HEK293 (cell line): Measurements from ENCODE around the gene OTOR.

Experiments used
- CTCF ChIA-PET: fragments of 350-600 bp; formaldehyde crosslinking; extraction: SDS; loops from one replicate; lab custom pipeline; 2021; ENCODE audit warnings: antibody characterized with exemption; lab: Yijun Ruan, JAX
- POLR2A ChIA-PET: fragments of 300-600 bp; formaldehyde crosslinking; extraction: SDS; loops from one replicate; lab custom pipeline; 2020; ENCODE audit warnings: antibody characterized with exemption, inconsistent platforms; lab: Yijun Ruan, JAX
- H3K27ac ChIP-seq: fragments of 200-500 bp; sonication (Bioruptor generic); 2 replicates; pipeline ENCODE4 v1.5.1; 2014; ENCODE audit warnings: low read depth, low read length, control low read depth, inconsistent platforms; ENCODE audit errors: extremely low read depth
- H3K36me3 ChIP-seq, 2 experiments: fragments of 200-500 bp in 1 of 2; sonication (Bioruptor generic) in 1 of 2; 1 replicate in 1 of 2; 2 replicates in 1 of 2; pipeline ENCODE4 v1.5.1; 2014 to 2017; ENCODE audit warnings: inconsistent platforms in 2 of 2, low read length in 2 of 2; ENCODE audit not compliant: control insufficient read depth in 2 of 2, insufficient read depth in 1 of 2
- H3K4me1 ChIP-seq: fragments of 200-500 bp; sonication (Bioruptor generic); 2 replicates; pipeline ENCODE4 v1.5.1; 2014; ENCODE audit warnings: mild to moderate bottlenecking, low read length, inconsistent platforms; ENCODE audit not compliant: control insufficient read depth, insufficient read depth
- H3K4me3 ChIP-seq: 2 replicates; pipeline ENCODE4 v1.5.1; 2011; ENCODE audit warnings: low read depth, mild to moderate bottlenecking, control low read depth, low read length, moderate library complexity
- H3K9me3 ChIP-seq: fragments of 200-500 bp; sonication (Bioruptor generic); 2 replicates; pipeline ENCODE4 v1.5.1; 2014; ENCODE audit warnings: low read depth, low read length, inconsistent platforms; ENCODE audit not compliant: control insufficient read depth, insufficient read depth
- EGR2 ChIP-seq: fragments of 450-650 bp; formaldehyde crosslinking; IDR thresholded peaks from 2 replicates; pipeline ENCODE4 v1.5.1; 2016; ENCODE audit warnings: low read depth, missing biosample characterization, missing genetic modification characterization
- HOXA7 ChIP-seq: sonication (generic); formaldehyde crosslinking; IDR thresholded peaks from 2 replicates; pipeline ENCODE4 v1.8.1; 2022; ENCODE audit warnings: missing genetic modification reagents, borderline replicate concordance
- HOXC10 ChIP-seq: sonication (generic); formaldehyde crosslinking; IDR thresholded peaks from 2 replicates; pipeline ENCODE4 v1.8.1; 2023; ENCODE audit warnings: mild to moderate bottlenecking, missing genetic modification reagents
- IKZF3 ChIP-seq: fragments of 450-650 bp; IDR thresholded peaks from 2 replicates; pipeline ENCODE4 v1.5.0; 2018; ENCODE audit warnings: missing biosample characterization, mild to moderate bottlenecking, missing genetic modification characterization, moderate library complexity
- KLF1 ChIP-seq: fragments of 450-650 bp; formaldehyde crosslinking; IDR thresholded peaks from 2 replicates; pipeline ENCODE4 v1.5.1; 2016; ENCODE audit warnings: missing biosample characterization, missing genetic modification characterization
- OSR2 ChIP-seq: fragments of 450-650 bp; formaldehyde crosslinking; IDR thresholded peaks from 2 replicates; pipeline ENCODE4 v1.5.1; 2016; ENCODE audit warnings: missing biosample characterization, missing genetic modification characterization
- SETDB1 ChIP-seq: IDR thresholded peaks from one replicate; pipeline ENCODE4 v1.6.1; 2017; ENCODE audit warnings: mild to moderate bottlenecking, low read length, moderate library complexity, mixed read lengths; ENCODE audit not compliant: insufficient read length
- SP3 ChIP-seq: fragments of 450-650 bp; formaldehyde crosslinking; IDR thresholded peaks from 2 replicates; pipeline ENCODE4 v1.5.1; 2016; ENCODE audit warnings: missing biosample characterization, missing genetic modification characterization
- ZBTB17 ChIP-seq: fragments of 450-650 bp; formaldehyde crosslinking; IDR thresholded peaks from 2 replicates; pipeline ENCODE4 v1.5.1; 2016; ENCODE audit warnings: missing biosample characterization, missing genetic modification characterization
- ZNF140 ChIP-seq: fragments of 450-650 bp; formaldehyde crosslinking; IDR thresholded peaks from 2 replicates; pipeline ENCODE4 v1.5.1; 2016; ENCODE audit warnings: missing biosample characterization, missing genetic modification characterization
- ZNF184 ChIP-seq: fragments of 450-650 bp; IDR thresholded peaks from 2 replicates; pipeline ENCODE4 v1.5.1; 2018; ENCODE audit warnings: missing biosample characterization, mild to moderate bottlenecking, missing genetic modification characterization
- ZNF221 ChIP-seq: fragments of 450-650 bp; formaldehyde crosslinking; IDR thresholded peaks from 2 replicates; pipeline ENCODE4 v1.5.1; 2017; ENCODE audit warnings: missing biosample characterization, missing genetic modification characterization, borderline replicate concordance
- ZNF24 ChIP-seq: fragments of 450-650 bp; formaldehyde crosslinking; IDR thresholded peaks from 2 replicates; pipeline ENCODE4 v1.5.1; 2016; ENCODE audit warnings: missing biosample characterization, missing genetic modification characterization
- ZNF292 ChIP-seq: fragments of 450-650 bp; formaldehyde crosslinking; IDR thresholded peaks from 2 replicates; pipeline ENCODE4 v1.5.1; 2016; ENCODE audit warnings: low read depth, missing biosample characterization, missing genetic modification characterization, borderline replicate concordance
- ZNF416 ChIP-seq: fragments of 450-650 bp; formaldehyde crosslinking; IDR thresholded peaks from 2 replicates; pipeline ENCODE4 v1.5.1; 2016; ENCODE audit warnings: missing biosample characterization, missing genetic modification characterization
- ZNF423 ChIP-seq: fragments of 450-650 bp; formaldehyde crosslinking; IDR thresholded peaks from 2 replicates; pipeline ENCODE4 v1.5.1; 2016; ENCODE audit warnings: missing biosample characterization, missing genetic modification characterization
- ZNF433 ChIP-seq: fragments of 450-650 bp; formaldehyde crosslinking; IDR thresholded peaks from 2 replicates; pipeline ENCODE4 v1.5.1; 2016; ENCODE audit warnings: missing biosample characterization, missing genetic modification characterization, low read depth
- ZNF521 ChIP-seq: fragments of 450-650 bp; formaldehyde crosslinking; IDR thresholded peaks from 2 replicates; pipeline ENCODE4 v1.5.1; 2017; ENCODE audit warnings: missing biosample characterization, mild to moderate bottlenecking, missing genetic modification characterization
- ZNF529 ChIP-seq: fragments of 450-650 bp; formaldehyde crosslinking; IDR thresholded peaks from 2 replicates; pipeline ENCODE4 v1.5.1; 2017; ENCODE audit warnings: missing genetic modification characterization, missing biosample characterization; ENCODE audit not compliant: insufficient replicate concordance
- ZNF654 ChIP-seq: fragments of 450-650 bp; formaldehyde crosslinking; IDR thresholded peaks from 2 replicates; pipeline ENCODE4 v1.5.1; 2016; ENCODE audit warnings: low read depth, missing biosample characterization, missing genetic modification characterization
- ZNF768 ChIP-seq: fragments of 450-650 bp; formaldehyde crosslinking; IDR thresholded peaks from 2 replicates; pipeline ENCODE4 v1.5.1; 2018; ENCODE audit warnings: missing biosample characterization, mild to moderate bottlenecking, missing genetic modification characterization
- ZNF792 ChIP-seq: fragments of 450-650 bp; formaldehyde crosslinking; IDR thresholded peaks from 2 replicates; pipeline ENCODE4 v1.5.1; 2016; ENCODE audit warnings: missing biosample characterization, missing genetic modification characterization
- TF ChIP-seq, protein P1 (sequence below): fragments of 450-650 bp; IDR thresholded peaks from 2 replicates; pipeline ENCODE4 v1.5.1; 2018; ENCODE audit warnings: missing biosample characterization, mild to moderate bottlenecking, missing genetic modification characterization
- TF ChIP-seq, protein P2 (sequence below): fragments of 450-650 bp; formaldehyde crosslinking; IDR thresholded peaks from 2 replicates; pipeline ENCODE4 v1.5.1; 2017; ENCODE audit warnings: missing biosample characterization, missing genetic modification characterization
- TF ChIP-seq, protein P3 (sequence below): fragments of 450-650 bp; formaldehyde crosslinking; conservative IDR thresholded peaks from 2 replicates; pipeline ENCODE4 v1.5.1; 2016; ENCODE audit warnings: low read depth, missing biosample characterization, missing genetic modification characterization

The OTOR gene

DNA sequence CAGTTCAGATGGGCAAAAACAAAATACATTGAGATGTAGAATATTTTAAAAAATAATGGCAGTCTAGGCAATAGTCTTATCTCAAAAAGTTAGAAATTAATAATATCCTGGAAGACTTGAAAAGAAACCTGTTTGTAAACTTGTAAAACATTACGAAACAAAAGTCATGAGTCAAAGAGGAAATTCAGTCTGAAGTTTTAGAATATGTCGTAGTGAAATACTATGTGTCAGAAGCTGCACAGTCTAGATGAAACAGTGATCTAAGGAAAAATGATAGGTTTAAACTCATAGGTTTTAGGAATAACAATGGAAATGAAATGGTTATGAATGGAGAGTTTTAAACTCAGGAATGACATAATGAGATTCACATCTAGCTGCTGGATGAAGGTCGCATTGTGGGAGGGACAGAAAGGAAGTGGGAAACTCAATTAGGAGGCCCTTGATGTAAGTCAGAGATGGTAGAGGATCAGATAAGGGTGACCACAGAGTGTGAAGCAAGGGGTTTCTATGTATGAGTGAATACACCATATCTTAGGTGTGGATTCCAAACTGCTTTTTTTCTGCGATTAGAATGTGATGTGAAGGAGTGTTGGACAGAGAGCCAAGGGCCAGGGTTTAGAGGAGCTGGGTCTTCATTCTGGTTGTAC lies 15.5 kb upstream of the OTOR start (continued):
- no peak for TF ChIP-seq ZNF521 (tag by site-specific recombination)
- TF ChIP-seq ZNF24: no peak
- TF ChIP-seq ZNF654 (tag by site-specific recombination): no peak
- TF ChIP-seq, protein P1, sequence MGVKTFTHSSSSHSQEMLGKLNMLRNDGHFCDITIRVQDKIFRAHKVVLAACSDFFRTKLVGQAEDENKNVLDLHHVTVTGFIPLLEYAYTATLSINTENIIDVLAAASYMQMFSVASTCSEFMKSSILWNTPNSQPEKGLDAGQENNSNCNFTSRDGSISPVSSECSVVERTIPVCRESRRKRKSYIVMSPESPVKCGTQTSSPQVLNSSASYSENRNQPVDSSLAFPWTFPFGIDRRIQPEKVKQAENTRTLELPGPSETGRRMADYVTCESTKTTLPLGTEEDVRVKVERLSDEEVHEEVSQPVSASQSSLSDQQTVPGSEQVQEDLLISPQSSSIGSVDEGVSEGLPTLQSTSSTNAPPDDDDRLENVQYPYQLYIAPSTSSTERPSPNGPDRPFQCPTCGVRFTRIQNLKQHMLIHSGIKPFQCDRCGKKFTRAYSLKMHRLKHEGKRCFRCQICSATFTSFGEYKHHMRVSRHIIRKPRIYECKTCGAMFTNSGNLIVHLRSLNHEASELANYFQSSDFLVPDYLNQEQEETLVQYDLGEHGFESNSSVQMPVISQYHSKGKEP (tag by site-specific recombination): no peak
- TF ChIP-seq ZNF416 (tag by site-specific recombination): no peak

DNA sequence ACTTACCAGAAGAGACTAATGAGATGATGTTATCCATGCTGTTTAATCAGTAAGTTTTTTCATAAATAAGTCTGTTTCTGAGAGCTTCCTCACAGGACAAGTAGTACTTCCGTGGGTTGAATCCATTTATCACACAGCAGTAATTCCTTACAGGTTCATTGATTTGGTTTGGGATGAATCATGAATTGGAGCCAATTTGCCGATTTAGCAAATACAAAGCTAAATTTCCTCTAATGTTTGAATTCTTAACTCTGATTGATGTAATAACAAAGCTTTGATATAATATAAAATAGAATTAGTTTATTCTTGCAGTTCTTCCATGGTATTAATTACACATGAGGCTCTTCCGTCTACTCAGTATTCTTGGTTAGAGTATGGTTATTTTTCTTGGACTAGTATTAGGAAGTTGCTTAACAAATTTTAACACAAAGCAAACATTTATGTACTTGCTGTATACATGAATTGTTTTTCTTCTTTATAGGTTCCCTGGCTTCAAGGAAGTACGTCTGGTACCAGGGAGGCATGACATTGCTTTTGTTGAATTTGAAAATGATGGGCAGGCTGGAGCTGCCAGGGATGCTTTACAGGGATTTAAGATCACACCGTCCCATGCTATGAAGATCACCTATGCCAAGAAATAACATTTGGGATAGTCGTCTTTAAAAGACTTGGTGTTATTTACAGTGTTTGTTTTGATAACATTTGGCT lies 7.6 kb upstream of the OTOR start:
- Histone ChIP-seq H3K9me3 (no peaks in the 10 kb centered on the region), H3K36me3 (peaks cover 24 to 62% of the 10 kb centered on the region in 2 experiments), H3K4me1 (no peaks in the 10 kb centered on the region), H3K4me3 (no peak overlapping the region), H3K27ac (no peak overlapping the region)
- CTCF ChIA-PET: interaction anchor here (0.9 to 1.3 kb wide), 3 partner anchors 10 to 223 kb away, joined by 3 to 4 read pairs (median 3); no protein-coding TSS in a partner anchor
- TF ChIP-seq SP3 (tag by site-specific recombination): no peak
- no peak for TF ChIP-seq ZNF140 (tag by site-specific recombination)
- no peak for TF ChIP-seq ZNF24
- TF ChIP-seq ZBTB17 (tag by site-specific recombination): no peak
- TF ChIP-seq ZNF184 (tag by site-specific recombination): no peak
- no peak for TF ChIP-seq ZNF221
- no peak for TF ChIP-seq OSR2 (tag by site-specific recombination)
- TF ChIP-seq ZNF768 (tag by site-specific recombination): no peak
- no peak for TF ChIP-seq IKZF3
- TF ChIP-seq SETDB1: no peak
- TF ChIP-seq ZNF792: no peak
- POLR2A ChIA-PET: no interaction called here

DNA sequence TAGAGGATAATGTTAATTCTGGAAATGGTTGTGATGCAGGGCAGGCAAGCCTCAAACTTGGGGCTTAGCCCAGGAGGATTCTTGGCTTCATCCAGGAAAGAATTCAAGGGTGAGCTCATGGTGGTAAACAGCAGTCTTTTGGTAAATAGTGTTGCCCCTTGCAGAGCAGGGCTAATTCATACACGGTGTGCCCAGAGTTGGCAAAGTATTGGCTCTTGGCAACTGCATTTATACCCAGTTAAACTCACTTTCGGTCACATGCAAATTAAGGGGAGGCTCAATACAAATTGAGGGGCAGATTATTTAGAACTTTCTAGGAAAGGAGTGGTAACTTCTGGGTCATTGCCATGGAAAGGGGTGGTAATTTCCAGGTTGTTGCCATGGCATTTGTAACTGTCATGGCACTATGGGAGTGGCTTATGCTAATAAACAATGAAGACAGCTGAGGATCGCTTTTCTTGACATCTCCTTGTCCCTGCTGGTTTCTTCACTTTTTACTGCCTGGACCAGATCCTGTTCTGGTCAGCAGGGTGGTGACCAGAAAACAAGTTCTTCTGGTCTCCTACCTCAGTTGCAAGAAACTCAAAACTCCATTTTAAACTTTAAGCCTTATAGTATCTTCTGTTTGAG lies 3.9 kb upstream of the OTOR start:
- Histone ChIP-seq H3K27ac (no peak overlapping the region), H3K4me3 (no peak overlapping the region), H3K4me1 (no peaks in the 10 kb centered on the region), H3K36me3 (peaks cover 4 to 29% of the 10 kb centered on the region in 2 experiments; a peak in 2 of 3 replicates), H3K9me3 (no peaks in the 10 kb centered on the region)
- POLR2A ChIA-PET: no interaction called here
- CTCF ChIA-PET: interaction anchor here (0.8 kb wide), 1 partner anchor 271 kb away, joined by 6 read pairs; no protein-coding TSS in a partner anchor
- TF ChIP-seq ZNF529 (tag by site-specific recombination) (no peak), ZNF433 (tag by site-specific recombination) (no peak), HOXA7 (CRISPR knock-in tag) (no peak), ZNF423 (tag by site-specific recombination) (no peak), ZNF292 (tag by site-specific recombination) (no peak), KLF1 (tag by site-specific recombination) (no peak), HOXC10 (CRISPR knock-in tag) (no peak), EGR2 (tag by site-specific recombination) (no peak)
- TF ChIP-seq, protein P2, sequence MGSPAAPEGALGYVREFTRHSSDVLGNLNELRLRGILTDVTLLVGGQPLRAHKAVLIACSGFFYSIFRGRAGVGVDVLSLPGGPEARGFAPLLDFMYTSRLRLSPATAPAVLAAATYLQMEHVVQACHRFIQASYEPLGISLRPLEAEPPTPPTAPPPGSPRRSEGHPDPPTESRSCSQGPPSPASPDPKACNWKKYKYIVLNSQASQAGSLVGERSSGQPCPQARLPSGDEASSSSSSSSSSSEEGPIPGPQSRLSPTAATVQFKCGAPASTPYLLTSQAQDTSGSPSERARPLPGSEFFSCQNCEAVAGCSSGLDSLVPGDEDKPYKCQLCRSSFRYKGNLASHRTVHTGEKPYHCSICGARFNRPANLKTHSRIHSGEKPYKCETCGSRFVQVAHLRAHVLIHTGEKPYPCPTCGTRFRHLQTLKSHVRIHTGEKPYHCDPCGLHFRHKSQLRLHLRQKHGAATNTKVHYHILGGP (tag by site-specific recombination): no peak
- TF ChIP-seq, protein P3, sequence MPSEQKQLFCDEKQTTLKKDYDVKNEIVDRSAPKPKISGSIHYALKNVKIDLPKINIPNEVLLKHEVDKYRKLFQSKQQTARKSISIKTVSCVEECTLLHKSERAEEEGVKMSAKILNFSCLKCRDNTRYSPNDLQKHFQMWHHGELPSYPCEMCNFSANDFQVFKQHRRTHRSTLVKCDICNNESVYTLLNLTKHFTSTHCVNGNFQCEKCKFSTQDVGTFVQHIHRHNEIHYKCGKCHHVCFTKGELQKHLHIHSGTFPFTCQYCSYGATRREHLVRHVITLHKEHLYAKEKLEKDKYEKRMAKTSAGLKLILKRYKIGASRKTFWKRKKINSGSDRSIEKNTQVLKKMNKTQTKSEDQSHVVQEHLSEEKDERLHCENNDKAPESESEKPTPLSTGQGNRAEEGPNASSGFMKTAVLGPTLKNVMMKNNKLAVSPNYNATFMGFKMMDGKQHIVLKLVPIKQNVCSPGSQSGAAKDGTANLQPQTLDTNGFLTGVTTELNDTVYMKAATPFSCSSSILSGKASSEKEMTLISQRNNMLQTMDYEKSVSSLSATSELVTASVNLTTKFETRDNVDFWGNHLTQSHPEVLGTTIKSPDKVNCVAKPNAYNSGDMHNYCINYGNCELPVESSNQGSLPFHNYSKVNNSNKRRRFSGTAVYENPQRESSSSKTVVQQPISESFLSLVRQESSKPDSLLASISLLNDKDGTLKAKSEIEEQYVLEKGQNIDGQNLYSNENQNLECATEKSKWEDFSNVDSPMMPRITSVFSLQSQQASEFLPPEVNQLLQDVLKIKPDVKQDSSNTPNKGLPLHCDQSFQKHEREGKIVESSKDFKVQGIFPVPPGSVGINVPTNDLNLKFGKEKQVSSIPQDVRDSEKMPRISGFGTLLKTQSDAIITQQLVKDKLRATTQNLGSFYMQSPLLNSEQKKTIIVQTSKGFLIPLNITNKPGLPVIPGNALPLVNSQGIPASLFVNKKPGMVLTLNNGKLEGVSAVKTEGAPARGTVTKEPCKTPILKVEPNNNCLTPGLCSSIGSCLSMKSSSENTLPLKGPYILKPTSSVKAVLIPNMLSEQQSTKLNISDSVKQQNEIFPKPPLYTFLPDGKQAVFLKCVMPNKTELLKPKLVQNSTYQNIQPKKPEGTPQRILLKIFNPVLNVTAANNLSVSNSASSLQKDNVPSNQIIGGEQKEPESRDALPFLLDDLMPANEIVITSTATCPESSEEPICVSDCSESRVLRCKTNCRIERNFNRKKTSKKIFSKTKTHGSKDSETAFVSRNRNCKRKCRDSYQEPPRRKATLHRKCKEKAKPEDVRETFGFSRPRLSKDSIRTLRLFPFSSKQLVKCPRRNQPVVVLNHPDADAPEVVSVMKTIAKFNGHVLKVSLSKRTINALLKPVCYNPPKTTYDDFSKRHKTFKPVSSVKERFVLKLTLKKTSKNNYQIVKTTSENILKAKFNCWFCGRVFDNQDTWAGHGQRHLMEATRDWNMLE (tag by site-specific recombination): no peak
